ENCODE data around the gene USP54.

DNA sequence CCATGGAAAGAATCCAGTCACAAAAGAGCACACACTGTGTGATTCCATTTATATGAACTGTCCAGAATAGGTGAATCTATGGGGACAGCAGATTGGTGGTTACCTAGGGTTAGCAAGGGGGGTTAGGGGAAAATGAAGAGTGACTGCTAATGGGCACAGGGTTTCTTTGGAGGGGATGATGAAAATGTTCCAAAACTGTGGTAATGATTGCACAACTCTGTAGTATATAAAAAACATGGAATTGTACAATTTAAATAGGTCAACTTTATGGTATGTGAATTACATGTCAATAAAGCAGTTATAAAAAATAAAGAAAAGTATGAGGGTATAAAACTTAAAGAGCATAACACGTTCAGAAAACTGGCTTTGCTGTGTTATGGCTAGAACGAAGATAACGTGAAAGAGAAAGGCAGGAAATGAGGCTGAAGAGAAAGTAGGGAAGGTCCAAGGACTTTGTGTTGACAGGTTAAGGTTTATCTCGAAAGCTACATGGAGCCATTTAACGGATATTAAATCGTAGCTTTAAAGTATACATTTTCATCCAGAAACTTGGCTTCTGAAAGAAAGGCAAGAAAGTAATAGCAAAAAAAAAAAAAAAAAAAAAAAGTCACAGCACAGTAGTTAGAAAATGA lies 131.3 kb downstream of the USP54 start:
- TF ChIP-seq POLR2A (IDR thresholded peaks at IDR 0.05; ENCODE audit: low read length) = no peak
- TF ChIP-seq GATA1 (IDR thresholded peaks at IDR 0.05; ENCODE audit: low read depth, low read length) = no peak

Measured in erythroblast (primary cell).